EH (cell line): Measurements from ENCODE around the gene GRM5.
"Not testable (repeated sequence)": the region's sequence is repeated elsewhere in the genome, so short reads cannot be mapped to it uniquely, and the experiment has no call there.

Source experiments
- DNase-seq: peaks from one replicate; pipeline ENCODE4 v3.0.0-alpha.2; 2015; ENCODE audit warnings: low read depth

Gene GRM5

DNA sequence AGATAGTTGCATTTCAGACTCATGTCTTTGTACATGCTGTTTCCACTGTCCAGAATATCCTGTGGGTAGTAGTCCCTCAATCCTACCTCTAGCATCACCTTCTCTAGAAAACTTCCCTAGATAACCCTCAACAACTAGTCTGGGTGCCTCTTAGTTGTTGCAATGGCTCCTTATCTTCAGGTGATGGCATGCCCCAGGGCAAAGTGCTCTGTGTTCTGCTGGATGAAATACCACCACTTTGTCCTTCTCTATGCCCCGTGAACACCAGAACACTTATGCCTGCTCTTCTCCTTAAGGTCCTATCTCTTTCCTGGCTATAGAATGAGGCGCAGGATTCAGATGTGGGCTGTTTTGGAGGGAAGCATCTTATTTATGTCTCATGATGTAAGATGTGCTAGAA is 569.9 kb downstream of the GRM5 start:
- no peak for DNase-seq

DNA sequence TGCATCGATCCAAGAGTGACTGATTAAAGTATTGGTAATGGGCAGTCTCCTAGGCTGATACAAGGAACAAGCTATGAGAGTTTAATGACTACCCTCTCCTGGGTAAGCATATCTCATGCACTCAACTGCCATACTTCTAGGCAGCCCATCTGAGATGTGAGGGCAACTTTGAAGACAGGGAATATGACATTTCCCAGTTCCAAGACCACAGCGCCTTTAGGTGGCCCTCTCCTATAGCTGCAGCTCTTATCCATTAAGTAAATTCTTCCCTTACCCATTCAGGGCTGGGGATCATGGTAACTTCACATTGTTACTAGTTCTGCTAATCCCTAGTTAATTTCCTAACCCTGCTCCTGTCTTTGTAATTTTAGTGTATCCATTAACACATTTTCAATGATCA is 570.9 kb downstream of the GRM5 start:
- DNase-seq, result no peak

DNA sequence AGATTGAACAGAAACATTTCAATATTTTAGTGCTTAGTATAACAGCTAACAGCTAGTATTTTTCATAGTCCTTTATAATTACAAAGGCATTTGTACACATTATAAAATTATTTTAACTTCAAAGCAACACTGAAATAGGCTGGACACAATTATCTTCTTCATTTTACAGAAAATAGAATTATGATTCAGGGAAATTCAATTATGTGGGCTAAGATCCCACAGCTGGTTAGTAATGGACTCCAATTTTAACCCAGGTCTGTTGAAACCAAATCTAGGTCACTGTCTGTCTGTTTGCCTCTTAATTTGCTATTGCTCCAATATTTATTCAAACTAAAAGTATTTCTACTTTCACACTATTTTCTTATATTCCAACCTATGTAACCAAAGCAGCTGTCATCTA is 574.1 kb downstream of the GRM5 start:
- DNase-seq, result no peak

DNA sequence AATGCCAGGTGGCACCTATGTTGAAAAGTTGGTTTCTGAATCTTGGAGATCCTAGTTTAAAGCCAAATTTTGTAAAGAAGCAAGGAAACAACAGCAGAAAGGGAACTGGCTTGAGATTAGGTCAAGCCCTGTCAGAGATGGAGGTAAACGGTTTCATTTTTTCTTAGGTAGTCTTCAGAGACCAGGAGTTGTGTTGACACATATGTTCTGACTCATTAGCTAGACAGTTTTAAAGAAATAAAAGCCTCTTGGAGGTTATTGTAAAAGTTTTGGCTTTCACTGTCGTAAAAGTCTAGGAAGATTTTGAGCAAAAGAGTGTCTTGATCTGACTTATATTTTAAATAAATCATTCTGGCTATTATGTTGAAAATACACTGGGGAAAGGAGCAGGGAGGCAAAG is 576.8 kb downstream of the GRM5 start:
- DNase-seq, result peak; percentile 50

DNA sequence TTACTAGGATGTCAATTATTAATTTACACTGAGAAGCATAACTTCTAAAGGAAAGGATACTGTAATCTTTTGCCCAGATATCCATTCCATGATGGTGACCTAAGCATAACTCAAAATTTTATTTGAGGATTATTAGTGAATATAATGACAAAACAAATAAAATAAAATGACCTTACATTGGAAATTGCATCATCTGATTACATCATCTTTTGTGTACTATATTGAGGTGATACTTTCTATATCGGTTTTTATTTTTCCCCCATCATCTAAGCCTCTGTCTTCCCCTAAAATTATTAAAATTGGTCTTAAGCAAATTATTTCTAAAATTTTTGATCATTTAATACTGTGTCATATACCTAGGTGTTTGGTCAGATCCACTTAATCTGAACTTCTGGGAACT is 578.1 kb downstream of the GRM5 start:
- DNase-seq, result no peak

DNA sequence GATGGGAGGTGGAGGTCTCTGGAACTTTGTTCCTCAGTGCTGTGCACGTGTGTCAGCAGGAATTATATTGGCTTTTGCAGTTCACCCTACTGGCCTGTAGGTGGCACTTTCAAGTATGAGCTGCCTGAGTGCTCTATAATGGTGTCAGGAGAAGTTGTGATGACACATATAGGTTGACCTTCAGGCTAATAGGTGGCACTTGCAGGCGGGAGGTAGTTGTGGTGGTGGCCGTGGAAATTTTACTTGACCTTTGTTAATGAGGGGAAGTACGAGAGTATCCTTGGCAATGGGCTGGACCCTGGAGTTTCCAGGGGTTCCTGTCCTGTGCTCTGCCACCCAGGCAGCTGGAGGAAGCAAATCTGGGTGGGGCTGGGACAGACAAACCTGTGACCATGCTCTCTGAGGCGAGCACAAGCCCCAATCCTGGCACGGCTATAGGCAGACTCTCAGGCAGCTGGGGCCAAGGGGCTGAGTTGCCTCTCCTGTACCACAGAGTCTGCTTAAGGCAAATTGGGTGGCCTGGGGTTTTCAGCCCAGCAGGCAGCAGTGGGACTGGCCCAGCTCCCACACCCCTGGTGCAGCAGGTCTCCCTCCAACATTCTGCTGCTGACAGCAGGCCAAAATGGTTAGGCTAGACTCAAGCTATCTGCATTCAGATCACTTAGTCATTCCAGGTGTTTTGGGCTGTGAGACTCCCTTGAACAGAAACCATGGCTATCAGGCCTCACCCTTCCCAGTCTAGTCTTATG is 580.7 kb downstream of the GRM5 start:
- peak; percentile 43 for DNase-seq

DNA sequence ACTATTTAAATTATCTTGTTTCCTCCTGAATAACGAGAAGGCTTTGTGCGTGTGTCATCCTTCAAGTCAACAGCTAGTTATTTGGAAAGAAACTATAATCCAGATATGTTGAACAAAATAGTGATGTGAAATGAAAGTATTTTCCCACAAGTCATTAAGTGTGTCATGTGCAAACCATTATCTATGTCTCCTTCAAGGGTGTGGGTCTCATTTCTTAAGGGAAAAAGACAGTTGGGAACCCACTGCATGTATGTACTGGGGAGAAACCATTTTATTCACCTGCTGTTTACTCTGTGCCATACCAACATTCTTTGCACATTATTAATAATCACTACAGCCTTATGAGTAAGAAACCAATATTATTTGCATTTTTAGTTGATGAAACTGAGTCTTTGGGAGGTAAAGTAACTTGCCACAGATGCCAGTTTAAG is 582.9 kb downstream of the GRM5 start:
- DNase-seq, result peak; percentile 91

DNA sequence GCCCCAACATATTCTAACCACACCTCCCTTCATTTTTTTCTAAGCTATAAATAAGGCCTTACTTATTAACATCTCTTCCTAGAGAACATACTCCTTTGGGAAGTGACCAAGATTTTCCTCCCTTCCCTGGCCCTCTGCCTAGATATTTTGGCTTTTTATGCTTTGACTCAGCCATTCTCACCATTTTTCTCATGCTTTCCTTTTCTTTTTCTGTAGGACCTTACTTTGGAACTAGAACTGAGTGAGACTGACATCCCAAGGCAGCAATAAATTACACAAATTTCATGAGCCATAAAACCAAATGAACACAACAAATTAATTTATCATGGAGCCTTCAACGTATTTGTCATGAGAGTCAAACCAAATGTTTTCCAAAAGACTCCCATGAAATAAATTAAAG is 585.6 kb downstream of the GRM5 start:
- DNase-seq, result peak; percentile 98

DNA sequence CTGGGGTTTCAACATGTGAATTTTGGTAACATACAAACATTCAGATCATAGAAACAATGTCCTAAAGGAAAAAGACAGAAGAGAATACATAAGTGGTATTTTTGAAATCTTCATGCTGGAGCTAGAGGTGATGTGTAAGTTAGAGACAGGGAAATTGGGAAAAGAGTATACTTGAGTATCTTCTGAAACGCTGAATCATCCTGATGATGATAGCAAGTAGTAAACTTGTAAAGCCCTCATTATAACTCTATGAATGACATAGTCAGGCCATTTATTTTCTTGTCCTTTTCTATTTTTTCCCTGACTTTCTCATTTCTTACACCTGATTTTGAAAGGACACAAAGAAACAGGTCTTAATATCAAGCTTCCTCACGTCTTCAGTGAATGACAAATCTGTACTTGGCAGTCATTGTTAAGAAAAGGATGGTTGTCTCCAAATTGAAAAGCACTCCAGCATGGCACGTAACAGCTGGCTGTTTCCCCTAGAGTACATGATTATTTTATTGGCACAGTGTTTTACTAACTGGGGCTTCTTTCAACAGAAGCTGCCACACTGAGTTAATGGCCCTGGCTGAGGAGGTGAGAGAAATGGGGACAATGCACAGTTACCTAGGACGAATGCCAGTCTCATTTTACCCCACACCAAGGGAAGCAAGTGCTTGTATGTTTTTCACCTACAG is 587.5 kb downstream of the GRM5 start:
- peak; percentile 32 for DNase-seq

DNA sequence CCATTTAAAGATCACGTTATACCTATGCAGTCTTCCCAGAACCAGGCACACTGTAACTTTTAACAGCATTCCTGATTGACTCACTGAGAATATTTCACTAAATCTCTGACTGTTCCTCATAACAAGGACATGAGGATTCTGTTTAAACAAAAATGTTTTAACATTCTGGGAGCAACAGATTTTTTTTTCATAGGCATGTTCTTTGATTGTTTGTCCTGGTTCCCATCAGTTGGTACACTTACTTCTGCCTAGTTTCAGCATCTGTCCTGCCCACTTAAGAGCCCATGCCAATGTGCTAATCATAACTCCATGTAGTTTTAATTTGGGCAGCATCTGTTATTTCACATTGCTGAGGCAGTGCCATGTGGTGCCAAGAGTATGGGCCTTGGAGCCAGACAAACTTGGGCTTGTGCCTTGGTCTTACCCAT is 589.8 kb downstream of the GRM5 start:
- peak; percentile 87 for DNase-seq

DNA sequence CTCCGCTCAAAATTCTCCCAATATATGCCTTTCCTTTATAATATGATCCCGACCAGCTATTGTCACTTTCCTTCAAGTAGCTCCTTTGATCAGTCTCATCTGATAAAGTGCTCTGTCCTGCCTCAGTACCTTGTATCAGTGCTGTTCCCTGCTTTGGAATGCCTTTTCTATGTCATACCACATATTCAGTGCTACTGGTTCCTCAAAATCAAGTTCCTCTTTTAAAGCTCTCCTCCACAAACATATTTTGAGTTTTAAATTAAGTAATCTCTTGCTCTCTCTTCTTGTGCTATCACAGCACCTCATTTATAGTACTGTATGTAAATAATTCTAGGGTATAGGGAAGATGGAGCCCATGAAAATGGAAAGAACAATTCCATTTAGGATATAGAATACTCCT is 591.1 kb downstream of the GRM5 start:
- DNase-seq, result no peak

DNA sequence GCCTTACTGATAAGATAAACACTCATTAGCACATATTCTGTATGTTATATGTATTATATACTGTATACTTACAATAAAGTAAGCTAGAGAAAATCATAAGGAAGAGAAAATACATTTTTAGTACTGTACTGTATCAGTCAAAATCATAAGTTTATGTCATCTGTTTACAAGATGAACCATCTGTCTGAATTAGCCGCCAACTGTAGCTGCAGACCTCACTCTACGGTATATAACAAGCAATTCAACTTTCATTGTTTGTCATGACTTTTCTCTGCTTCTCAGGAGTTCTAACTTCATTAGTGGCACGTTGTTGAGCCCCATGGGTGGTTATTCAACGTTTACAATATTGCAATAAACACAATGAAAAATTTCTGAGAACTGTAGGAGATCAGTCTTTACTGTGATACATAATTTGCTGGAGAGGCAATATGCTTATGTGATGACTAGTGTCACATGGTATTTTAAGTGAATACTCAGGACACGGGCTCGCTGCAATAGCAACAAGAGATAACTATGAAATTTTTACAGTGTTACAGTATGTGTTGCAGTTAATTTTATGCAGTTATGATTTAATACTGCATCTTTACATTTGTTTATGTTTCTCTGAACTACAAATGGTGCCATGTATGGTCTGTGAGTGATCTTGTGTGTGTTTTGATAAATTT is 596.1 kb downstream of the GRM5 start:
- DNase-seq, result peak; percentile 24

DNA sequence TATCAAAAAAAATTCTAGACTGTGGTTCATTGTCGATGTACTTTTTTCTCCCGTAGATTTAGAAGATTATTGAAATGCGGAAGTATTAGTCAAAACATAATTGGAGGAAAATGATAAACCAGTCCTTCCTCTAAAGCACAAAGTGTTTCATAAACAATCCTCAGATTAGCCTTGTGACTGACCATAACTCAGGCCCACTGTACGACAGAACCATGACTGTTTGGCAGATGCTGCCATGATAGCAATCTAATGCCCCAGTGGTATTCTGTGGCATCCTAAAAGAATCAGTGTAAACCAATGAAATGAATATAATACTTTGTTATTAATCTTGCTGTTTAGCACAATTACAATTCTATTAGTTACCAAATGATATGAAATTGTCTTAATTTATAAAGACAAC is 601.3 kb downstream of the GRM5 start:
- no peak for DNase-seq

DNA sequence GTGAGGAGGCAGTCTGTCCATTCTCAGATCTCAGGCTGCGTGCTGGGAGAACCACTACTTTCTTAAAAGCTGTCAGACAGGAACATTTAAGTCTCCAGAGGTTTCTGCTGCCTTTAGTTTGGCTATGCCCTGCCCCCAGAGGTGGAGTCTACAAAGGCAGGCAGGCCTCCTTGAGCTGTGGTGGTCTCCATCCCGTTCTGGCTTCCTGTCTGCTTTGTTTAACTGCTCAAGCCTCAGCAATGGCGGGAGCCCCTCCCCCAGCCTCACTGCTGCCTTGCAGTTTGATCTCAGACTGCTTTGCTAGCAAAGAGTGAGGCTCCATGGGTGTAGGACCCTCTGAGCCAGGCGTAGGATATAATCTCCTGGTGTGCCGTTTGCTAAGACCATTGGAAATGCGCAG is 602.5 kb downstream of the GRM5 start:
- not testable (repeated sequence) for DNase-seq

DNA sequence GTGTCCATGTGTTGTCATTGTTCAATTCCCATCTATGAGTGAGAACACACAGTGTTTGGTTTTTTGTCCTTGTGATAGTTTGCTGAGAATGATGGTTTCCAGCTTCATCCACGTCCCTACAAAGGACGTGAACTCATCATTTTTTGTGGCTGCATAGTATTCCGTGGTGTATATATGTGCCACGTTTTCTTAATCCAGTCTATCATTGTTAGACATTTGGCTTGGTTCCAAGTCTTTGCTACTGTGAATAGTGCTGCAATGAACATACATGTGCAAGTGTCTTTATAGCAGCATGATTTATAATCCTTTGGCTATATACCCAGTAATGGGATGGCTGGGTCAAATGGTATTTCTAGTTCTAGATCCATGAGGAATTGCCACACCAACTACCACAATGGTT is 607.7 kb downstream of the GRM5 start:
- not testable (repeated sequence) for DNase-seq

DNA sequence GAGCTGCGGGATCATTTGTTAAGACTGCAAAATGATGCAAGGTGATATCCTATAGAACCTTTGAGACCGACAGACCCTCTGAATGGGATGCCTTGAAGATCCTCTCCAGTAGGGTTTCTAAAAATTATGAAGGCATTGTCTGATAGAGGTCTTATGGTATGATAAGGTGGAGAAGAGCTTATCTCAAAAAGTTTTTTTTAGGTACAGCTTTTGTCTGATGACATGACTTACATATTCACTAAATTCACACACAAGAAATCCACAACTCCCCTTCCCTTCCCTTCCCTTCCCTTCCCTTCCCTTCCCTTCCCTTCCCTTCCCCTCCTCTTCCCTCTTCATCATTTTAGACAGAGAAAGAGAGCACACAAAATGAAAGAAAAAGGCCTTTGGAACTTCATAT is 609.8 kb downstream of the GRM5 start:
- DNase-seq, result no peak

DNA sequence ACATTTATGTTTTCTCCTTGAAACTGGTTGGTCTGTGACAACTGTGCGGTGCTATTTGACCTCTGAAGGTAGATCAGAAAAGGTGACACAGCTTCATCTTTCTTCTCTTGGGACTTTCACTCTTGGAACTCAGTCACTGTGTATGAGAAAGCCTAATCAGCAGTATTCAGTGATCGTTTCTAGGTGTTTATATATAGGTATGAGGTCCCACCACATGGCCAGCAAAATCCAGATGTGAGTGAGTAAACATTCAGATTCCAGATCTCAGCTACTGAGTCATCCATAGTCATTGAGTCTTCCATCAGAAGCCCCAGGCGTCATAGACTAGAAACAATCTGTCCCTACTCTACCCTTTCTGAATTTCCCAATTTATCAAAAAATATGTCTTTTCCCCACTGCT is 610.9 kb downstream of the GRM5 start:
- DNase-seq, result peak; percentile 25
